A673 (cell line): ENCODE results near the gene TENM4. TPM values are rescaled to one million over a fixed set of nuclear protein-coding genes. Genes with fewer than 3 reads are reported as not detected.

ENCODE experiments used
- BruUV-seq: library from RNA; stranded (reverse); fragments of 400-500 nt; replicated peaks from 2 replicates; lab custom pipeline; 2021; lab: Mats Ljungman, UMichigan
- CTCF ChIA-PET: fragments of 300-600 bp; sonication (Branson Sonifier 250); formaldehyde crosslinking; loops from one replicate; lab custom pipeline; 2022; ENCODE audit warnings: antibody characterized with exemption; lab: Charles Lee
- POLR2A ChIA-PET: fragments of 300-600 bp; sonication (Branson Sonifier 250); formaldehyde crosslinking; loops from one replicate; lab custom pipeline; 2022; ENCODE audit warnings: antibody characterized with exemption; ENCODE audit not compliant: low non-redundant PET; lab: Charles Lee
- DNase-seq: peaks from one replicate; pipeline ENCODE4 v3.0.0-alpha.2; 2015; ENCODE audit warnings: low spot score
- H3K27ac ChIP-seq: fragments of 200-600 bp; sonication (generic); 2 replicates; pipeline ENCODE4 v1.5.1; 2016; ENCODE audit warnings: mixed run types, low read depth, mild to moderate bottlenecking, mixed read lengths, antibody characterized with exemption, low read length; ENCODE audit not compliant: poor library complexity, severe bottlenecking
- H3K27me3 ChIP-seq: fragments of 200-600 bp; sonication (generic); replicated peaks from 2 replicates; pipeline ENCODE4 v1.6.1; 2017; ENCODE audit warnings: mixed run types, low read depth, mild to moderate bottlenecking, mixed read lengths, antibody characterized with exemption, low read length; ENCODE audit not compliant: insufficient read depth, poor library complexity
- H3K36me3 ChIP-seq: fragments of 200-600 bp; sonication (generic); 2 replicates; pipeline ENCODE4 v1.6.1; 2016; ENCODE audit warnings: mixed run types, mild to moderate bottlenecking, mixed read lengths, antibody characterized with exemption, low read length; ENCODE audit not compliant: insufficient read depth, poor library complexity, severe bottlenecking
- H3K4me1 ChIP-seq: fragments of 200-600 bp; sonication (generic); 2 replicates; pipeline ENCODE4 v1.6.1; 2017; ENCODE audit warnings: mixed run types, mild to moderate bottlenecking, mixed read lengths, antibody characterized with exemption, low read length; ENCODE audit not compliant: insufficient read depth, poor library complexity, severe bottlenecking
- H3K4me3 ChIP-seq: fragments of 200-600 bp; sonication (generic); 2 replicates; pipeline ENCODE4 v1.5.1; 2016; ENCODE audit warnings: low read depth, mixed run types, mild to moderate bottlenecking, mixed read lengths, low read length; ENCODE audit not compliant: poor library complexity, severe bottlenecking
- H3K9me3 ChIP-seq: fragments of 200-600 bp; sonication (generic); 2 replicates; pipeline ENCODE4 v1.6.1; 2016; ENCODE audit warnings: mixed run types, low read depth, mild to moderate bottlenecking, mixed read lengths, antibody characterized with exemption, low read length; ENCODE audit not compliant: poor library complexity, severe bottlenecking
- EZH2 ChIP-seq: fragments of 200-600 bp; sonication (generic); IDR thresholded peaks from 2 replicates; pipeline ENCODE4 v1.6.1; 2017; ENCODE audit warnings: borderline replicate concordance, low read depth, mild to moderate bottlenecking, mixed read lengths, antibody characterized with exemption, low read length; ENCODE audit not compliant: poor library complexity, severe bottlenecking
- intact Hi-C: fragments of 100-400 bp; cut with micrococcal nuclease; formaldehyde crosslinking; loops from one replicate; pipeline ENCODE4 v1.10.0; 2022; ENCODE audit not compliant: unreplicated experiment
- total RNA-seq: library from RNA; stranded (reverse); gene quantifications from 2 replicates; pipeline ENCODE4 v1.2.3, GENCODE V29; 2021
- TF ChIP-seq, protein P1 (sequence below): fragments of 300-800, 200-600 bp; sonication (generic); conservative IDR thresholded peaks from 2 replicates; pipeline ENCODE4 v1.5.1; 2017; ENCODE audit warnings: low read depth, mild to moderate bottlenecking, antibody characterized with exemption, low read length, moderate library complexity, mixed read lengths

The TENM4 gene
- total RNA-seq, 1 experiment from 2014 or later, result 0.11 TPM

DNA sequence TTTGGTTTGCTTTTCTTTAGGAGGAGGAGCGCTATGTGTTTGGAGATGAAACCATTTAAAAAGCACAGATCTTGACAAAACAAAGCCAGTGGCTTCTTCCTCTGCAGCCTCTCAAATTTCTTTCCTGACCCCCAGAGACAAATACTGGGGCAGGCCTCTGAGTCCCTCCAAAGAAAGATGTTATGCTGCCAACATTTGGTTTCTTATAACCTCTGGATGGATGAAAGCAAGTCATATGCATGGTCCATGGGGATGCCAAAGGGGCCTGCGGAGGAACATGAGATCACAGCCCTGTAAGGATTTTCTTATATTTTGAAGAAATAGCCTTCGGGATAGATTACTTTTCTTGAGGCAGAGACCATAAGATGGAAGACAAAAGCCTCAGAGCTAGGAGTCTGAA lies 179.1 kb downstream of the TENM4 start:
- intact Hi-C loops, result no loop called here
- POLR2A ChIA-PET, result no interaction called here
- no peak for TF ChIP-seq EZH2
- TF ChIP-seq, protein P1, sequence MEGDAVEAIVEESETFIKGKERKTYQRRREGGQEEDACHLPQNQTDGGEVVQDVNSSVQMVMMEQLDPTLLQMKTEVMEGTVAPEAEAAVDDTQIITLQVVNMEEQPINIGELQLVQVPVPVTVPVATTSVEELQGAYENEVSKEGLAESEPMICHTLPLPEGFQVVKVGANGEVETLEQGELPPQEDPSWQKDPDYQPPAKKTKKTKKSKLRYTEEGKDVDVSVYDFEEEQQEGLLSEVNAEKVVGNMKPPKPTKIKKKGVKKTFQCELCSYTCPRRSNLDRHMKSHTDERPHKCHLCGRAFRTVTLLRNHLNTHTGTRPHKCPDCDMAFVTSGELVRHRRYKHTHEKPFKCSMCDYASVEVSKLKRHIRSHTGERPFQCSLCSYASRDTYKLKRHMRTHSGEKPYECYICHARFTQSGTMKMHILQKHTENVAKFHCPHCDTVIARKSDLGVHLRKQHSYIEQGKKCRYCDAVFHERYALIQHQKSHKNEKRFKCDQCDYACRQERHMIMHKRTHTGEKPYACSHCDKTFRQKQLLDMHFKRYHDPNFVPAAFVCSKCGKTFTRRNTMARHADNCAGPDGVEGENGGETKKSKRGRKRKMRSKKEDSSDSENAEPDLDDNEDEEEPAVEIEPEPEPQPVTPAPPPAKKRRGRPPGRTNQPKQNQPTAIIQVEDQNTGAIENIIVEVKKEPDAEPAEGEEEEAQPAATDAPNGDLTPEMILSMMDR, result no peak

GRCh38 chr11:79259800-79260199 lies 181.0 kb downstream of the TENM4 start:
- ChIA-PET POLR2A (no interaction called here), CTCF (interaction anchor here (1.0 kb wide), 1 partner anchor 614 kb away, joined by 3 read pairs; no protein-coding TSS in a partner anchor)
- DNase-seq, result no peak
- Histone ChIP-seq H3K4me1 (peaks cover 6% of the 10 kb centered on the region), H3K36me3 (no peaks in the 10 kb centered on the region), H3K27ac (no peak overlapping the region), H3K4me3 (no peak overlapping the region), H3K27me3 (peaks cover 6% of the 10 kb centered on the region), H3K9me3 (no peaks in the 10 kb centered on the region)
- intact Hi-C loops, result no loop called here
- TF ChIP-seq, protein P1, result no peak
- TF ChIP-seq EZH2, result no peak
- BruUV-seq, result no TSS peak

More for the DNA sequence above, 179.1 kb downstream of the TENM4 start:
- no peaks in the 10 kb centered on the region for H3K9me3 ChIP-seq
- H3K4me3 ChIP-seq, result no peak overlapping the region
- H3K27me3 ChIP-seq, result peaks cover 4% of the 10 kb centered on the region
- no peak for DNase-seq
- no peak overlapping the region for H3K27ac ChIP-seq
- CTCF ChIA-PET, result no interaction called here
- H3K4me1 ChIP-seq, result peaks cover 6% of the 10 kb centered on the region
- no peaks in the 10 kb centered on the region for H3K36me3 ChIP-seq
- no TSS peak for BruUV-seq

- DNase-seq, result no peak
- Histone ChIP-seq H3K9me3 (no peaks in the 10 kb centered on the region), H3K4me1 (no peaks in the 10 kb centered on the region), H3K4me3 (no peak overlapping the region), H3K27me3 (peaks cover 17% of the 10 kb centered on the region), H3K36me3 (no peaks in the 10 kb centered on the region), H3K27ac (no peak overlapping the region)
- TF ChIP-seq, protein P1, result no peak
- TF ChIP-seq EZH2, result no peak
- POLR2A ChIA-PET, result no interaction called here
- intact Hi-C loops, result no loop called here
- CTCF ChIA-PET, result no interaction called here
- no TSS peak for BruUV-seq
Observed at GRCh38 chr11:79258576-79258975, 182.3 kb downstream of the TENM4 start.
